ENCODE data around the gene CEP192.
"Not testable (repeated sequence)": the region's sequence is repeated elsewhere in the genome, so short reads cannot be mapped to it uniquely, and the experiment has no call there.

Gene CEP192, protein sequence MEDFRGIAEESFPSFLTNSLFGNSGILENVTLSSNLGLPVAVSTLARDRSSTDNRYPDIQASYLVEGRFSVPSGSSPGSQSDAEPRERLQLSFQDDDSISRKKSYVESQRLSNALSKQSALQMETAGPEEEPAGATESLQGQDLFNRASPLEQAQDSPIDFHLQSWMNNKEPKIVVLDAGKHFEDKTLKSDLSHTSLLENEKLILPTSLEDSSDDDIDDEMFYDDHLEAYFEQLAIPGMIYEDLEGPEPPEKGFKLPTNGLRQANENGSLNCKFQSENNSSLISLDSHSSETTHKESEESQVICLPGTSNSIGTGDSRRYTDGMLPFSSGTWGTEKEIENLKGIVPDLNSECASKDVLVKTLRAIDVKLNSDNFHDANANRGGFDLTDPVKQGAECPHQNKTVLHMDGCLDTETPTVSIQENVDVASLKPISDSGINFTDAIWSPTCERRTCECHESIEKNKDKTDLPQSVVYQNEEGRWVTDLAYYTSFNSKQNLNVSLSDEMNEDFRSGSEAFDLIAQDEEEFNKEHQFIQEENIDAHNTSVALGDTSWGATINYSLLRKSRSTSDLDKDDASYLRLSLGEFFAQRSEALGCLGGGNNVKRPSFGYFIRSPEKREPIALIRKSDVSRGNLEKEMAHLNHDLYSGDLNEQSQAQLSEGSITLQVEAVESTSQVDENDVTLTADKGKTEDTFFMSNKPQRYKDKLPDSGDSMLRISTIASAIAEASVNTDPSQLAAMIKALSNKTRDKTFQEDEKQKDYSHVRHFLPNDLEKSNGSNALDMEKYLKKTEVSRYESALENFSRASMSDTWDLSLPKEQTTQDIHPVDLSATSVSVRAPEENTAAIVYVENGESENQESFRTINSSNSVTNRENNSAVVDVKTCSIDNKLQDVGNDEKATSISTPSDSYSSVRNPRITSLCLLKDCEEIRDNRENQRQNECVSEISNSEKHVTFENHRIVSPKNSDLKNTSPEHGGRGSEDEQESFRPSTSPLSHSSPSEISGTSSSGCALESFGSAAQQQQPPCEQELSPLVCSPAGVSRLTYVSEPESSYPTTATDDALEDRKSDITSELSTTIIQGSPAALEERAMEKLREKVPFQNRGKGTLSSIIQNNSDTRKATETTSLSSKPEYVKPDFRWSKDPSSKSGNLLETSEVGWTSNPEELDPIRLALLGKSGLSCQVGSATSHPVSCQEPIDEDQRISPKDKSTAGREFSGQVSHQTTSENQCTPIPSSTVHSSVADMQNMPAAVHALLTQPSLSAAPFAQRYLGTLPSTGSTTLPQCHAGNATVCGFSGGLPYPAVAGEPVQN (N-terminal part only)

DNA sequence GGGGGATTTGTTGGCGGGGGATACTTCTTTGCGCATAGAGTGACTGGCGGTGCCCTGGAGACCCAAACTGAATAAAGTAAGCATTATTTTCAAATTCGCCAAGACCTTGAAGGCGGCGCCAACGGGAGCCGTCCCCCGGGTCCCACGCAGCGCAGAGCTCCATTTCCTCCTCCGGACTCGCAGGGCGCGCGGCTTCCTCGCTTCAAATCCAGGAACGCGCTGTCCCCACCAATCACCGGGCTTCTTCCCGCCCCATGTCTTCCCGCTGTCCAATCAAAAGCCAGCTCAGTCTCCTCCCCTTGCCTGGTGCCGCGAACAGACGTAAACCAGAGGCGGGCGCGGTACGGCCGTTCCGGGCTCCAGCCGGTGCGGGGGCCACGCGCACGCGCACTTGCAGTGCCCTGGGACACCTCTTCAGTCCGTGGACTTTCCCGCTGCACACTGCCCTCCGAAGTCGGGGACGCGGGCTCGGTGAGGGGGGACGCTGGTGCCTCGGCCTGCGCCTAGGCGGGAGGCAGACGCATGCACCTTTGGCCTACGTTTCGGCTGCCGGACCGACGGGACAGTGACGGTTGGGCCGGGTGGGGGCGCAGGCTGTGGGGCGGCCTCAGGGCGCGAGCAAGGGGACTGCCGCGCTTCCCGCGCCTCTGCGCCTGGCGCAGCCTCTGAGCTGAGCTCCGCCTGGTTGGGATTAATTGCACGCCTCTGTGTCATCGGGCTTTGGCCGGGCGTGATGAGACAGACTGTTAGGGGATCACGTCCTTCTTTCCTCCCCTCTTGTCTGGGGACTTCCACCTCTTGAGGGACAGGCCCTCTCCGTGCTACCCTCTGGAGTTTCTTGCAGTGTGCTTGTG is at the start of gene CEP192:
Gene CEP192, plus strand, starts transcription at position 396 of the 854 bp plus-strand sequence. CDS start 8,063 bp downstream, outside the sequence.
- peak; percentile 99 for DNase-seq

- DNase-seq: peak; percentile 78
Observed at GRCh38 chr18:12943215-12943614, 47.9 kb upstream of the CEP192 start.

DNA sequence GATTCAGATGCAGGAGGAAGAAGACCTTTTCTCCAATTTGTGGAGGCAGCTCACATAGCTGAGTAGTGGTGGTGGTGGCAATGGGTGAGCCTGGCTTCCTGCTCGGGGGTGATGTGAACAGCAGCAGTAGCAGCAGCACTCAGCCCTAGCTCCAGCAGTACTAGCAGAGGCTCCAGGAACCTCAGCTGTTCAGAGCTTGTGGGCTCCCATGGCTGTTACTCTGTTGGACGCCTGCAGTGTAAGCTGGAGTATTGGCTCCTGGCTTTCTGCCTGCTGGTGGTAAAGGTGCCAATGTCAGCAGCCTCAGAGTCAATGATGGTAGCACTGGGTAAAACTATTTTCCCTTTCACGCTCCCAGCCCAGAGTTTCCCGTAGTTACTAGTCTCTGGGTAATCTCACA is 46.5 kb upstream of the CEP192 start:
- DNase-seq: peak; percentile 5

- DNase-seq: peak; percentile 96
Observed at GRCh38 chr18:12946549-12947284, 44.4 kb upstream of the CEP192 start.

DNA sequence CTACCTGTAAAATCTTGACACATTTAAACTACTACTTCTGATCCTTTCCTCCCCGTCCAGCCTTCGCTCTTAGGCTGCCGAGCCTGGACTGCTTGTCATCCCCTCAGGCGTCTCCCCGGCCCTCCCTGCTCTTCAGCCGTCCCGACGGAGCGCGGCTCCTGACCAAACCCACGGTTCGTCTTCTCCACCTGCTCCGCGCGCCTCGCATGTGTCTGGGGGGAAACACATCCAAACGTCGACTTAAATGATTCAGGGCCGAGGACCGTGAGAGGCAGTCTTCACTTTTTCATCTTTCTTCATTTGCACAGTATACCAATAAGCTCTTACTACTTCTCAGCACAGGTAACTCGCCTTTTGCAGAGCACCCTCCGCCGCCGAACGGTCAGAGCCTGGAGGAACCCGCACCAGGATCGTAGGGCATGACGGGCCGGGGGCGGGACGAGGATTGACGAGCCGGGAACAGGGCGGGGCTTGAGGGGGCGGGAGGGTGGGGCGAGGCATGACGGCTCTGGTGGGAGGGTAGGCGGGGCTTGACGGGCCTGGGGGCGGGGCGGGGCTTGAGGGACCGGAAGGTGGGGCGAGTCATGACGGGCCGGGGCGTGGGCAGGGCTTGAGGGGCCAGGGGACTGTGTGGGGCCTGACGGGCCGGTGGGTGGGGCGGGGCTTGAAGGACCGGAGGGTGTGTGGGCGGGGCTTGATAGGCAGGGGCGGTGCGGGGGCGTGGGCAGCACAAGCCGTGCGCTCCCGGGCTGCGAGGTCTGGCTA is 43.7 kb upstream of the CEP192 start, which contains the start of gene SEH1L:
Gene SEH1L, plus strand, starts transcription at position 727 of the 765 bp plus-strand sequence. CDS start 111 bp downstream, outside the sequence.
- peak; percentile 97 for DNase-seq

DNA sequence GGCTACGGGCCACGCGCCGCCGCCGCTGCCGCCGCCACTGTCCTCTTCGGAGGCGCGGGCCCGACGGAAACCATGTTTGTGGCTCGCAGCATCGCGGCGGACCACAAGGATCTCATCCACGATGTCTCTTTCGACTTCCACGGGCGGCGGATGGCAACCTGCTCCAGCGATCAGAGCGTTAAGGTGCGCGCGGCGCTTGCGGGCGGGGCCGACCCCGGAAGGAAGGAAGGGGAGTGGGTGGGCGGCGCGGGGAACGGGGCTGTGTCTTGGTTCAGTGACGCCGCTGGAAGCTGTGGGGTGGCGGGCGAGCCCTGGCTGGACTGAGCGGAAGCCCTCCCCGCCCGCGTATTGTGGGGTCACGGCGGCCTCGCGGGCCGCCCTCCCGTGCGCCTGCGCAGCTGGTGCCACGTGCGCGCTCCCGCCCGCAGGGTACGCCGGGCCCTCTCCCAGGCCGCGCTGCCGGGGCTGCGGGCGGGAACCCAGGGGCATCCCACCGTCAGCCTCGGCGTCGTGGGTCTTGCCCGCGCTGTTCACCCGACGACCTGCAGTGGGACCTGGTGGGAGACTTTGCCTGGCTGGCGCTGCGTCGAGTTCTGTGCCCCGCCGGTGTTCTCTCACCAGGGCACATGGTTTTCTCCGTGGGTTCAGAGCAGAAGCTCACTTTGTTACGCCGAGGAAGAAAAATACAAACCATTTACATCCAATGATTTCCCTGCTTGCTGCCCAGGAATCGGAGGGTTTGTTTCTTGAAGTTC is 42.9 kb upstream of the CEP192 start:
- peak; percentile 93 for DNase-seq

- DNase-seq: no peak
Observed at GRCh38 chr18:12958478-12958877, 32.7 kb upstream of the CEP192 start.

- no peak for DNase-seq
Observed at GRCh38 chr18:12960395-12960794, 30.8 kb upstream of the CEP192 start.

DNA sequence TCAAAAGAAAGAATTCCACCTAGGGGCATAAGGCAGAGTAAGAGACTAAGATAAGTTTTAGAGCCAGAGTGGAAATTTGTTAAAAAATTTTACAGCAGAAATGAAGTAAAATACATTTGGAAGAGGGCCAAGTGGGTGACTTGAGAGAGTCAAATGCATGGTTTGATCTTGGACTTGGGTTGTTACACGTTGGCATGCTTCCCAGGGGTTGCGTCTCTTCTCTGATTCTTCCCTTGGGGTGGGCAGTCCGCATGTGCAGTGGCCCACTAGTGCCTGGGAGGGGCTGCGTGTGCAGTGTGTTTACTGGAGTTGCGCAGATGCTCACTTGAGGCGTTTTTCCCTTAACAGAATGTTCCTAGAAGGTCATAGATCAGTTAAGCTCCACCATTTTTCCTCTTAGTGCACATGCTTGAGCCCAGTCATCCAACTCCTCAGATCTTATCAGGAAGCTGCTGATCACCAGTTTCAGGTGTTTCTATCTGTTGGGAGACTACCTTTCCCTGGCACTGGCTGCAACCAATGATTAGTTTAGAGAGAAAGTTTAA is 30.2 kb upstream of the CEP192 start:
- no peak for DNase-seq

DNA sequence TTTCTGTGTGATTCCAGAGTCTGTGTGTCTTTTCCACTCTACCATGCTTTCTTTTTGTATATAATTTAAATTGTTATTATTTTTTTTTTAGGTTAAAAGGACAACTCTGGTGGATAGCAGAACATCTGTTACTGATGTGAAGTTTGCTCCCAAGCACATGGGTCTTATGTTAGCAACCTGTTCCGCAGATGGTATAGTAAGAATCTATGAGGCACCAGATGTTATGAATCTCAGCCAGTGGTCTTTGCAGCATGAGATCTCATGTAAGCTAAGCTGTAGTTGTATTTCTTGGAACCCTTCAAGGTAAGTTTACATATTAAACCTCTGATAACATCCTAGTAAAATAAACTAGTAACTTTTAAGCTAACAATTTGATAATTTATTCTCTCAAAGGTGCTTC is 28.1 kb upstream of the CEP192 start:
- no peak for DNase-seq

- DNase-seq: no peak
Observed at GRCh38 chr18:12968115-12968514, 23.0 kb upstream of the CEP192 start.

GRCh38 chr18:12968619-12969018 is 22.5 kb upstream of the CEP192 start:
- no peak for DNase-seq

DNA sequence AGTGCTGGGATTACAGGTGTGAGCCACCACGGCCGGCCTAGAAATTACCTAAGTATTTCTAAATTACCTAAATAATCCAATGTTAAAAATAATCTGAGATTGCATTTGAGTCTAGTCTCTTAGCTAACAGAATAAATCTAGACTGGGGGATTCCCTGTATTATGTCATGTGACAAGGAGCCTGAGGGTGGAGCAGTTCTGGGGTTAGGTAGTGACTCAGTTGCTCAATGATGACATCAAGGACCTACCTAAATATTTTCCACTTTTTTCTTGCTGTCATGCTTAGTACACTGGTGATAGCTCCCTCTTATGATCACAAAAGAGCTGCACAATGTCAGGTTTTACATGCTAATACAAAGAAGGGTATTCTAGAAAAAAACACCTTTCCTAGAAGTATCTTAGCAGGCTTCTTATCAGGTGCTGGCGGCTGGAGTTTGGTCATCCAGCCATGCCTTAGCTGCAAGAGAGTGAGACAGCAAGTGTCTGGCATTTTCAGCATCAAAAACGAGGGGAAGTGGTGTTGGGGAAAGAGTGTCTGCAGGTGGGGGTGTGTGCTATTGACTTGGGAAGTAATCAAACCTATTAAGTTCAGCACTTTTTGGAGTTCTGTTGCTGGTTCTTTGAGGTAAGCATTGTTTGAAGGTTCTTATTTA is 17.5 kb upstream of the CEP192 start:
- no peak for DNase-seq

GRCh38 chr18:12975488-12975887 is 15.7 kb upstream of the CEP192 start:
- no peak for DNase-seq

GRCh38 chr18:12976305-12976704 is 14.9 kb upstream of the CEP192 start:
- no peak for DNase-seq

DNA sequence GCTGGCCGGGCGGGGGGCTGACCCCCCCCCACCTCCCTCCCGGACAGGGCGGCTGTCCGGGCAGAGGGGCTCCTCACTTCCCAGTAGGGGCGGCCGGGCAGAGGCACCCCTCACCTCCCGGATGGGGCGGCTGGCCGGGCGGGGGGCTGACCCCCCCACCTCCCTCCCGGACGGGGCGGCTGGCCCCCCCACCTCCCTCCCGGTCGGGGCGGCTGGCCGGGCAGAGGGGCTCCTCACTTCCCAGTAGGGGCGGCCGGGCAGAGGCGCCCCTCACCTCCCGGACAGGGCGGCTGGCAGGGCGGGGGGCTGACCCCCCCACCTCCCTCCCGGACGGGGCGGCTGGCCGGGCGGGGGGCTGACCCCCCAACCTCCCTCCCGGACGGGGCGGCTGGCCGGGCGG is 11.1 kb upstream of the CEP192 start:
- not testable (repeated sequence) for DNase-seq

DNA sequence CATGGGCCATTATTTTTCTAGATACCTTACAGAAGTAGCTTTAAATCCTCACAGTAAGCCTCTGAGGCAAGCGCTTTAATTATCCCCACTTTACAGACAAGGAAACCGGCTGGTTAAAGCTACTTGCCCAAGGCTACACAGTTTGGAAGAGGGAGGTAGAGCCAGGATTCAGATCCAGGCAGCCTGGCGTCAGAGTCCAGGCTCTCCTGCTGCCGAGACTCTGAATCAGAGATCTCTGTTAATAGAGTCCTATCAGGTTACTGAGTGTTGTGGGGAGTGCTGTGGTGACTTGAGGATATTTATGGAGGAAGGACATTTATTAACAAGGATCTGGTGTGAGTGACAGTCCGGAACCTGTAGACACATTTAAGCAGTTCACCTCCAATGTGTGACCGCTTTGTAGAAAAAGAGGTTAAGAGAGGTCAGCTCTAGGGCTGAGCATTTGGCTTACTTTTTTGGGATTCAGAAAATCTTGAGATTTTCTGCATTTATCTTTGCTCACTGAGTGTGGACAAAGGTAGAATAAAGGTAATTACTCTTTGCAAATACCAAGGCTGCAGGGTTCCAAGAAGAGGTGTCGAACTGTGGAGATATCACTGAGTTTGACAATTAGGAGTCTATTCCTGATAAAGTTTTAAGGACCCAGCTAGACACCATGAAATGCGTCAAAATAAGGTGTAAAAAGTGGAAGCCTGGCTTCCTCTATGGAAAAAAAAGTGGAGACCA is 1.6 kb upstream of the CEP192 start:
- no peak for DNase-seq

- no peak for DNase-seq
Observed at GRCh38 chr18:12990123-12990475, 1.1 kb upstream of the CEP192 start.
